Measurements from ENCODE around the gene SCGB1D4.

The SCGB1D4 gene

GRCh38 chr11:62324731-62325556 lies 26.1 kb upstream of the SCGB1D4 start:
- H3K9me3 Mint-ChIP-seq, result no peaks in the 10 kb centered on the region
- H3K4me1 Mint-ChIP-seq, result peaks cover 2% of the 10 kb centered on the region
- H3K36me3 Mint-ChIP-seq, result no peaks in the 10 kb centered on the region
- no peak overlapping the region for H3K27ac Mint-ChIP-seq
- DNase-seq (ENCODE audit: low spot score in 2 of 2) (peak; percentile 29 to 56), ATAC-seq (ENCODE audit: low read depth) (peak; percentile 84)
- peaks cover 11% of the 10 kb centered on the region for H3K27me3 Mint-ChIP-seq
- no peak overlapping the region for H3K4me3 Mint-ChIP-seq

DNA sequence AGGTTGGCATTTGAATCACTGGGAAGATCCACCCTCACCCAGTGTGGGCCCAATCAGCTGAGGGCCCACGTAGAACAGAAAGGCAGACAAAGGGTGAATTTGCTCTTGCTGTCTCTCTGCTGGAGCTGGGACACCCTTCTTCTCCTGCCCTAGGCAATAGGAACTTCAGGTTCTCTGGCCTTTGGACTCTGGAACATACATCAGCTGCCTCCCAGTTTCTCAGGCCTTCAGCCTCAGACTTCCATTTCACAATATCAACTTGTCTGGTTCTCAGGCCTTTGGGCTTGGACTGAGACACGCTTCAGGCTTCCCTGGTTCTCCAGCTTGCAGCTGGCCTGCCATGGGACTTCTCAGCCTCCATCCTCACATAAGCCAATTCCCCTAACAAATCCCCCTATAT lies 23.6 kb upstream of the SCGB1D4 start:
- Mint-ChIP-seq H3K27me3 (peaks cover 14% of the 10 kb centered on the region), H3K4me3 (no peak overlapping the region), H3K9me3 (no peaks in the 10 kb centered on the region), H3K36me3 (no peaks in the 10 kb centered on the region), H3K4me1 (peaks cover 2% of the 10 kb centered on the region), H3K27ac (no peak overlapping the region)
- DNase-seq (ENCODE audit: low spot score in 2 of 2) (no peak), ATAC-seq (ENCODE audit: low read depth) (no peak)

GRCh38 chr11:62315431-62315830 lies 16.6 kb upstream of the SCGB1D4 start:
- Mint-ChIP-seq H3K27ac (no peak overlapping the region), H3K4me1 (peaks cover 9% of the 10 kb centered on the region), H3K36me3 (no peaks in the 10 kb centered on the region), H3K4me3 (no peak overlapping the region), H3K27me3 (peaks cover 22% of the 10 kb centered on the region), H3K9me3 (no peaks in the 10 kb centered on the region)
- DNase-seq (ENCODE audit: low spot score in 2 of 2), result no peak
- ATAC-seq (ENCODE audit: low read depth), result no peak

DNA sequence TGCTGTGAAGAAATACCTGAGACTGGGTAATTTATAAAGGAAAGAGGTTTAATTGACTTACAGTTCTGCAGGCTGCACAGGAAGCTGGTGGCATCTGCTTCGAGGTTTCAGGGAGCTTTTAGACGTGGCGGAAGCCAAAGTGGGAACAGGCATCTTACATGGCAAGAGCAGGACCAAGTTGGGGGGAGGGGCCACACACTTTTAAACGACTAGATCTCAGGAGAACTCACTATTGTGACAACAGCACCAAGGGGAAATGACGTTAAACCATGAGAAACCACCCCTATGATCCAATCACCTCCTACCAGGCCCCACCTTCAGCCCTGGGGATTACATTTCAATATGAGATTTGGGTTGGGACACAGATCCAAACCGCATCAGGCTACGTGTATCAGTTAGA lies 11.1 kb upstream of the SCGB1D4 start:
- DNase-seq (ENCODE audit: low spot score in 2 of 2) (no peak), ATAC-seq (ENCODE audit: low read depth) (no peak)
- Mint-ChIP-seq H3K4me3 (no peak overlapping the region), H3K27ac (no peak overlapping the region), H3K36me3 (peaks cover 4% of the 10 kb centered on the region), H3K4me1 (peaks cover 9% of the 10 kb centered on the region), H3K27me3 (peaks cover 15% of the 10 kb centered on the region), H3K9me3 (peaks cover 7% of the 10 kb centered on the region)

- peaks cover 7% of the 10 kb centered on the region for H3K9me3 Mint-ChIP-seq
- H3K27ac Mint-ChIP-seq, result no peak overlapping the region
- ATAC-seq (ENCODE audit: low read depth), result no peak
- H3K4me1 Mint-ChIP-seq, result peaks cover 9% of the 10 kb centered on the region
- no peak overlapping the region for H3K4me3 Mint-ChIP-seq
- peaks cover 4% of the 10 kb centered on the region for H3K36me3 Mint-ChIP-seq
- no peak for DNase-seq (ENCODE audit: low spot score in 2 of 2)
- peaks cover 12% of the 10 kb centered on the region for H3K27me3 Mint-ChIP-seq
Measured at GRCh38 chr11:62307950-62308349, 9.1 kb upstream of the SCGB1D4 start.

- Mint-ChIP-seq H3K4me3 (no peak overlapping the region), H3K27me3 (peaks cover 10% of the 10 kb centered on the region), H3K36me3 (peaks cover 4% of the 10 kb centered on the region), H3K9me3 (peaks cover 7% of the 10 kb centered on the region), H3K4me1 (peaks cover 2% of the 10 kb centered on the region), H3K27ac (no peak overlapping the region)
- ATAC-seq (ENCODE audit: low read depth) (peak; percentile 37), DNase-seq (ENCODE audit: low spot score in 2 of 2) (no peak)
Measured at GRCh38 chr11:62306227-62306626, 7.4 kb upstream of the SCGB1D4 start.

GRCh38 chr11:62295504-62295903 lies 3.4 kb downstream of the SCGB1D4 start:
- no peak for ATAC-seq (ENCODE audit: low read depth)
- H3K4me1 Mint-ChIP-seq, result no peaks in the 10 kb centered on the region
- H3K36me3 Mint-ChIP-seq, result no peaks in the 10 kb centered on the region
- H3K27ac Mint-ChIP-seq, result no peak overlapping the region
- H3K9me3 Mint-ChIP-seq, result no peaks in the 10 kb centered on the region
- H3K4me3 Mint-ChIP-seq, result no peak overlapping the region
- peaks cover 13% of the 10 kb centered on the region for H3K27me3 Mint-ChIP-seq
- no peak for DNase-seq (ENCODE audit: low spot score in 2 of 2)

GRCh38 chr11:62280452-62280851 lies 18.4 kb downstream of the SCGB1D4 start:
- no peak overlapping the region for H3K4me3 Mint-ChIP-seq
- H3K9me3 Mint-ChIP-seq, result no peaks in the 10 kb centered on the region
- no peak for ATAC-seq (ENCODE audit: low read depth)

DNA sequence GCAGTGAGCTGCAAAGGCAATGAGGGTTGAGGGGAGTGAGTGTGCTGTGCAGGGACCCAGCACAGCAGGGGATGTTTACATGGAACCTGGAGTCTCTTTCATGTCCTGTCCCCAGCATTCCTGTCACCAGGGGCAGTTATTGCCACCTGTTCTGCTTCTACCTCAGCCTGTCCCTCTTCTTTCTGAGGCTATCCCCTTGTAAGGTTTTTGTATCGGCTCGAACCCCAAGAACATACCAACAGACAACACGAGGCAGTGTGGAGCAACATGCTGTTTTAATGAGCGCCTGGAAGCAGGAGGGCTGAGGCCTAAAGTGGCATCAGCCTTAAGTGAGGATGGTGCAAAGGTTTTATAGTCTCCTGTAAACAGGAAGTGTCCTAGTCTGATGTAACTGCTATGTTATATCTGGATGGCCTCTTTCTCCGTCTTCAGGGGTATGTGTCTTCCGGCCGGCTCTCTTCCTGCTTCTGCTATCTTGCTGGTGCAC lies 25.0 kb downstream of the SCGB1D4 start:
- Mint-ChIP-seq H3K4me1 (no peaks in the 10 kb centered on the region), H3K36me3 (no peaks in the 10 kb centered on the region), H3K27me3 (peaks cover 5% of the 10 kb centered on the region), H3K9me3 (no peaks in the 10 kb centered on the region), H3K27ac (no peak overlapping the region), H3K4me3 (no peak overlapping the region)
- DNase-seq (ENCODE audit: low spot score in 2 of 2) (no peak), ATAC-seq (ENCODE audit: low read depth) (no peak)

More at GRCh38 chr11:62280452-62280851, 18.4 kb downstream of the SCGB1D4 start:
- Mint-ChIP-seq H3K27me3 (peaks cover 2% of the 10 kb centered on the region), H3K36me3 (no peaks in the 10 kb centered on the region), H3K27ac (no peak overlapping the region), H3K4me1 (no peaks in the 10 kb centered on the region)
- no peak for DNase-seq (ENCODE audit: low spot score in 2 of 2)

DNA sequence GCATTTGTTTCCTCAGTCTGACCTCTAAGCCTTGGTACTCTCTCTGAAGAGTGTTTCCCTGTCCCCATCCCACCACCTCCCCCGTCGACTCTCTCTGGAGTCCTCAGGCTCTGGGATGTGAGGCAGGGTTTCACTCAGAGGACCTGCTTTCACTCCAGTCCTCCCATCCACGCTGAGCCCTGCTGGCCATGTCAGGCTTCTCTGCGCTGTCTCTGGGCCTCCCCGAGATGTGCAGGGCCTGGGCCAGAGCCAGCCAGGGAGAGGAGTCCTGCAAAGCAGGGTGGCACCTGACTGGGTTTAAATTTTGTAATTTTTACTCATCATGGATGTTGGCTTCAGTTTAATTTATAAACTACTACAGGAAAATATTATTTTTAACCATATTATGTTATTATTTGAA lies 25.6 kb downstream of the SCGB1D4 start:
- no peak overlapping the region for H3K4me3 Mint-ChIP-seq
- no peaks in the 10 kb centered on the region for H3K9me3 Mint-ChIP-seq
- H3K27me3 Mint-ChIP-seq, result peaks cover 9% of the 10 kb centered on the region
- no peak overlapping the region for H3K27ac Mint-ChIP-seq
- DNase-seq (ENCODE audit: low spot score in 2 of 2), result no peak
- H3K36me3 Mint-ChIP-seq, result no peaks in the 10 kb centered on the region
- no peaks in the 10 kb centered on the region for H3K4me1 Mint-ChIP-seq
- no peak for ATAC-seq (ENCODE audit: low read depth)

- Mint-ChIP-seq H3K4me1 (no peaks in the 10 kb centered on the region), H3K9me3 (no peaks in the 10 kb centered on the region), H3K27ac (no peak within 1 kb of the TSS), H3K27me3 (peaks cover 11% of the 10 kb centered on the region), H3K4me3 (no peak within 1 kb of the TSS), H3K36me3 (no peaks in the 10 kb centered on the region)
- ATAC-seq (ENCODE audit: low read depth), result no peak
- no peak for DNase-seq (ENCODE audit: low spot score in 2 of 2)
Measured at GRCh38 chr11:62269654-62270278, 29.1 kb downstream of the SCGB1D4 start, which contains the start of gene SCGB2A2. Gene SCGB2A2, plus strand, starts transcription at chr11:62270158. Its CDS starts 59 bp downstream, at chr11:62270217.

- H3K27ac Mint-ChIP-seq, result no peak overlapping the region
- H3K4me3 Mint-ChIP-seq, result no peak overlapping the region
- no peaks in the 10 kb centered on the region for H3K9me3 Mint-ChIP-seq
- no peaks in the 10 kb centered on the region for H3K36me3 Mint-ChIP-seq
- DNase-seq (ENCODE audit: low spot score in 2 of 2), result no peak
- no peaks in the 10 kb centered on the region for H3K4me1 Mint-ChIP-seq
- H3K27me3 Mint-ChIP-seq, result peaks cover 13% of the 10 kb centered on the region
- no peak for ATAC-seq (ENCODE audit: low read depth)
Measured at GRCh38 chr11:62267576-62267975, 31.3 kb downstream of the SCGB1D4 start.

GRCh38 chr11:62267050-62267449 lies 31.8 kb downstream of the SCGB1D4 start:
- H3K9me3 Mint-ChIP-seq, result no peaks in the 10 kb centered on the region
- peaks cover 13% of the 10 kb centered on the region for H3K27me3 Mint-ChIP-seq
- no peak for DNase-seq (ENCODE audit: low spot score in 2 of 2)
- no peak overlapping the region for H3K4me3 Mint-ChIP-seq
- H3K27ac Mint-ChIP-seq, result no peak overlapping the region
- no peaks in the 10 kb centered on the region for H3K4me1 Mint-ChIP-seq
- no peak for ATAC-seq (ENCODE audit: low read depth)
- H3K36me3 Mint-ChIP-seq, result no peaks in the 10 kb centered on the region

DNA sequence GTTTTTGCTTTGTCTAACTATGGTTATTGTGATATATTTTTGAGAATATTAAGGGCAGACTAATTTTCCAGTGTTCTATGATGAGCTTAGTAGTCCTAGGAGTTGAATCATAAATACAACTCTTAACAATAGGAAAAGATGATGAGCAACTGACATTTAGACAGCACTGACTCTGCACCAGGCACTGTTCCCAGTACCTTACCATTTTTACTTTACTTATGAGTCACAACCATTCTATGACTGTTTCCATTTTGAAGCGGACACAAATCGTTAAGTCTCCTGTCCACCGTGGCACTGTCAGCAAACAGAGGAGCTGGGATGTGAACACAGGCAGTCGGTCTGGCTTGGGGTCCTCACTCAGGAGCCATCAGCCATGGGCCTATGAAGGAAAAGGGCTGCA lies 32.3 kb downstream of the SCGB1D4 start:
- Mint-ChIP-seq H3K27me3 (peaks cover 11% of the 10 kb centered on the region), H3K9me3 (no peaks in the 10 kb centered on the region), H3K4me1 (no peaks in the 10 kb centered on the region), H3K27ac (no peak overlapping the region), H3K36me3 (no peaks in the 10 kb centered on the region), H3K4me3 (no peak overlapping the region)
- no peak for DNase-seq (ENCODE audit: low spot score in 2 of 2)
- no peak for ATAC-seq (ENCODE audit: low read depth)

All from memory B cell (primary cell).